CD14-positive monocyte (primary cell): ENCODE data around the gene VPS33B. TPM values are rescaled to one million over a fixed set of nuclear protein-coding genes. Genes with fewer than 3 reads are reported as not detected.

Experiments used
- DNase-seq, 3 donors: peaks; one replicate each; pipeline ENCODE4 v3.0.0-alpha.2; 2011 to 2022
- H2AFZ ChIP-seq: 2 replicates; pipeline ENCODE4 v1.6.0; 2012; ENCODE audit warnings: mild to moderate bottlenecking, low read depth, low read length, inconsistent platforms; ENCODE audit not compliant: insufficient read depth, poor library complexity, severe bottlenecking
- H3K27ac ChIP-seq, 2 donors: 1 replicate in 1 of 2; 2 replicates in 1 of 2; pipeline ENCODE4 v1.5.1; 2012 to 2013; ENCODE audit warnings: low read length in 2 of 2, control low read depth in 1 of 2, inconsistent platforms in 1 of 2, low read depth in 1 of 2, mild to moderate bottlenecking in 1 of 2
- H3K27me3 ChIP-seq, 2 donors: one replicate each; pipeline versions ENCODE4 v1.6.0 to v1.6.1; 2011 to 2013; ENCODE audit warnings: low read length in 2 of 2; ENCODE audit not compliant: control insufficient read depth in 2 of 2, insufficient read depth in 2 of 2
- H3K36me3 ChIP-seq, 2 donors: replicated peaks in 1 of 2; 1 replicate in 1 of 2; 2 replicates in 1 of 2; pipeline versions ENCODE4 v1.5.1 to v1.6.1; 2012 to 2013; ENCODE audit warnings: low read length in 2 of 2, control low read depth in 1 of 2, inconsistent platforms in 1 of 2, mild to moderate bottlenecking in 1 of 2; ENCODE audit not compliant: insufficient read depth in 2 of 2, control insufficient read depth in 1 of 2
- H3K4me1 ChIP-seq, 2 donors: 1 replicate in 1 of 2; 2 replicates in 1 of 2; pipeline versions ENCODE4 v1.5.1 to v1.6.1; 2012 to 2013; ENCODE audit warnings: low read length in 2 of 2, control low read depth in 1 of 2, inconsistent platforms in 1 of 2, mild to moderate bottlenecking in 1 of 2, moderate library complexity in 1 of 2; ENCODE audit not compliant: insufficient read depth in 2 of 2, control insufficient read depth in 1 of 2
- H3K4me2 ChIP-seq: replicated peaks from 2 replicates; pipeline ENCODE3; 2012; ENCODE audit warnings: low read length, moderate library complexity, mild to moderate bottlenecking; ENCODE audit not compliant: poor library complexity, severe bottlenecking; ENCODE audit errors: extremely low read depth
- H3K4me3 ChIP-seq, 3 experiments: fragments of 200-600 bp in 1 of 3; sonication (generic) in 1 of 3; replicated peaks in 1 of 3; 1 replicate in 2 of 3; 2 replicates in 1 of 3; pipeline ENCODE4 v1.5.1; 2011 to 2013; ENCODE audit warnings: low read length in 3 of 3, mild to moderate bottlenecking in 3 of 3, control low read depth in 2 of 3, low read depth in 2 of 3, inconsistent platforms in 1 of 3, moderate library complexity in 1 of 3
- H3K79me2 ChIP-seq: 2 replicates; pipeline ENCODE4 v1.6.0; 2012; ENCODE audit warnings: mild to moderate bottlenecking, control low read depth, inconsistent platforms, low read length, moderate library complexity; ENCODE audit not compliant: insufficient read depth
- H3K9ac ChIP-seq: 2 replicates; pipeline ENCODE4 v1.6.0; 2017; ENCODE audit warnings: low read length, mild to moderate bottlenecking; ENCODE audit not compliant: insufficient read depth, poor library complexity, severe bottlenecking
- H3K9me3 ChIP-seq, 2 donors: replicated peaks in 1 of 2; 1 replicate in 1 of 2; 2 replicates in 1 of 2; pipeline versions ENCODE4 v1.5.1 to v1.6.1; 2012 to 2013; ENCODE audit warnings: low read length in 2 of 2, control low read depth in 1 of 2; ENCODE audit not compliant: control insufficient read depth in 1 of 2, insufficient read depth in 1 of 2
- H4K20me1 ChIP-seq: 2 replicates; pipeline ENCODE4 v1.6.0; 2012; ENCODE audit warnings: mild to moderate bottlenecking, low read length, control low read depth, moderate library complexity; ENCODE audit not compliant: insufficient read depth
- H3K27ac Mint-ChIP-seq, 7 donors: one replicate each; pipeline ENCODE4 v1.8.0; 2020; ENCODE audit warnings: mild to moderate bottlenecking in 7 of 7, mixed read lengths in 7 of 7, moderate library complexity in 6 of 7, inconsistent platforms in 2 of 7
- H3K27me3 Mint-ChIP-seq, 3 donors: one replicate each; pipeline ENCODE4 v1.8.0; 2021 to 2022; ENCODE audit warnings: low read depth in 3 of 3, mild to moderate bottlenecking in 3 of 3, mixed read lengths in 3 of 3, moderate library complexity in 3 of 3, inconsistent platforms in 1 of 3
- H3K36me3 Mint-ChIP-seq, 2 donors: one replicate each; pipeline ENCODE4 v1.8.0; 2020; ENCODE audit warnings: mixed read lengths in 2 of 2, inconsistent platforms in 1 of 2, mild to moderate bottlenecking in 1 of 2
- H3K4me1 Mint-ChIP-seq: one replicate; pipeline ENCODE4 v1.8.0; 2020; ENCODE audit warnings: mild to moderate bottlenecking, mixed read lengths
- H3K4me3 Mint-ChIP-seq, 2 donors: one replicate each; pipeline ENCODE4 v1.8.0; 2020; ENCODE audit warnings: mild to moderate bottlenecking in 2 of 2, mixed read lengths in 2 of 2, moderate library complexity in 1 of 2
- H3K9me3 Mint-ChIP-seq, 7 donors: one replicate each; pipeline ENCODE4 v1.8.0; 2020 to 2022; ENCODE audit warnings: mixed read lengths in 7 of 7, mild to moderate bottlenecking in 6 of 7, moderate library complexity in 6 of 7, inconsistent platforms in 2 of 7
- WGBS: methylation state at CpG from one replicate; pipeline ENCODE4 v1.1.5; 2013; ENCODE audit warnings: missing lambda C conversion rate; ENCODE audit not compliant: insufficient coverage; 5-methylcytosine and 5-hydroxymethylcytosine counted together
- intact Hi-C, 2 donors: fragments of 100-400 bp; cut with micrococcal nuclease; formaldehyde crosslinking; loops; one replicate each; pipeline versions ENCODE4 v1.15.0 to v1.15.1; 2023
- polyA plus RNA-seq, 3 donors: library from polyadenylated mRNA; depleted of rRNA in 1 of 3; unstranded in 2 of 3; stranded (reverse) in 1 of 3; fragments of 300-500 nt in 2 of 3; fragments of >200 nt in 1 of 3; fragmentation: Illumina TruSeq in 2 of 3; gene quantifications; 1 replicate in 2 of 3; 2 replicates in 1 of 3; pipeline ENCODE4 v1.2.3, GENCODE V29; 2012 to 2021
- TF ChIP-seq, protein P1 (sequence below): fragments of 200-600 bp; IDR thresholded peaks from one replicate; pipeline ENCODE4 v1.8.0; 2022; ENCODE audit warnings: antibody characterized with exemption, mild to moderate bottlenecking

VPS33B gene
- polyA plus RNA-seq, 3 donors: 4.0 to 16.9 (median 4.8) TPM

DNA sequence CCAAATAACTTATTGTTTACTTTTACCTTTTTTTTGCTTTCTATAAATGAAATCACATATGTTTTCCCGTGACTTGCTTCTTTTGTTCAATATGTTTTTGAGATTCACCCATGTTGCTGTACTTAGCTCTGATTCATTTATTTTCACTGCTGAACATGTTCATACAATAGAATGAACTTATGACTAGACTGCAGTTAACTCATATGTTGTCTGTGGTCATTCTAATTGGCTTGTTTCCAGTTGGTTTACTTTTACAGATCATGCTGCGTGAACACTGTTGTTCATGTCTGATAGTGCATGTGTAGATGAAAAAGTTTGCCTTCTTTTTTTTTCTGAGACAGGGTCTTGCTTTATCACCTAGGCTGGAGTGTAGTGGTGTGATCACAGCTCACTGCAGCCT is 46.0 kb upstream of the VPS33B start:
- no peak for DNase-seq
- Histone ChIP-seq H3K27me3 (peaks cover 2 to 3% of the 10 kb centered on the region in 2 donors), H4K20me1 (no peaks in the 10 kb centered on the region), H3K4me3 (no peak overlapping the region), H3K9ac (no peak overlapping the region), H3K4me2 (no peak overlapping the region), H2AFZ (no peak overlapping the region), H3K4me1 (no peaks in the 10 kb centered on the region), H3K9me3 (peaks cover 9% of the 10 kb centered on the region in 2 donors), H3K36me3 (no peaks in the 10 kb centered on the region), H3K79me2 (no peaks in the 10 kb centered on the region), H3K27ac (no peak overlapping the region)
- Mint-ChIP-seq H3K36me3 (no peaks in the 10 kb centered on the region), H3K9me3 (peaks cover 5 to 12% (median 8%) of the 10 kb centered on the region in 7 donors), H3K27me3 (peaks cover 9 to 19% (median 12%) of the 10 kb centered on the region in 3 donors), H3K4me3 (no peak overlapping the region), H3K4me1 (peaks cover 5% of the 10 kb centered on the region), H3K27ac (no peak overlapping the region)
- intact Hi-C loops: no loop called here
- TF ChIP-seq, protein P1, sequence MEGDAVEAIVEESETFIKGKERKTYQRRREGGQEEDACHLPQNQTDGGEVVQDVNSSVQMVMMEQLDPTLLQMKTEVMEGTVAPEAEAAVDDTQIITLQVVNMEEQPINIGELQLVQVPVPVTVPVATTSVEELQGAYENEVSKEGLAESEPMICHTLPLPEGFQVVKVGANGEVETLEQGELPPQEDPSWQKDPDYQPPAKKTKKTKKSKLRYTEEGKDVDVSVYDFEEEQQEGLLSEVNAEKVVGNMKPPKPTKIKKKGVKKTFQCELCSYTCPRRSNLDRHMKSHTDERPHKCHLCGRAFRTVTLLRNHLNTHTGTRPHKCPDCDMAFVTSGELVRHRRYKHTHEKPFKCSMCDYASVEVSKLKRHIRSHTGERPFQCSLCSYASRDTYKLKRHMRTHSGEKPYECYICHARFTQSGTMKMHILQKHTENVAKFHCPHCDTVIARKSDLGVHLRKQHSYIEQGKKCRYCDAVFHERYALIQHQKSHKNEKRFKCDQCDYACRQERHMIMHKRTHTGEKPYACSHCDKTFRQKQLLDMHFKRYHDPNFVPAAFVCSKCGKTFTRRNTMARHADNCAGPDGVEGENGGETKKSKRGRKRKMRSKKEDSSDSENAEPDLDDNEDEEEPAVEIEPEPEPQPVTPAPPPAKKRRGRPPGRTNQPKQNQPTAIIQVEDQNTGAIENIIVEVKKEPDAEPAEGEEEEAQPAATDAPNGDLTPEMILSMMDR: no peak
- 100% methylated on average over 1 of the region's 2 CpGs for WGBS

DNA sequence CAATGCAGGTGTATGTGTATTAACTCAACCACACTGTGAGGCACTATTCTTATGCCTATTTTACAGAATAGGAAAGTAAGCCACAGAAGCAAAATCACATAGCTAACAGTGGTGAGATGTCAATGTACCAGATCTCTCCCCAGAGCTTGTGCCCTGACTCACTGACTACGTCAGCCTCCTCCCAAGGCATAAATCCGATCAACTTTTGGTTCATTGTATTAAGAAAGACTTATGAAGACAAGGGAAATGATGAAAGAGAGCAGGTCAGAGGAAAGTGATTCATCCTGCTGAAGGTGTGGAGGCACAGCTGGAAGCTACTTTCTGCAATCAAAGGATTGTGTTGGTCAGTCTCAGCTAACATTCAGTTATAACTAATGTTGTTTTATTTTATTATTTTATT is 44.6 kb upstream of the VPS33B start:
- H2AFZ ChIP-seq: no peak overlapping the region
- DNase-seq: no peak
- no peak overlapping the region for H3K9ac ChIP-seq
- H3K36me3 ChIP-seq: no peaks in the 10 kb centered on the region
- Mint-ChIP-seq H3K9me3 (peaks cover 5 to 12% (median 8%) of the 10 kb centered on the region in 7 donors), H3K27me3 (peaks cover 8 to 19% (median 9%) of the 10 kb centered on the region in 3 donors), H3K4me1 (peaks cover 2% of the 10 kb centered on the region), H3K36me3 (no peaks in the 10 kb centered on the region), H3K27ac (no peak overlapping the region), H3K4me3 (no peak overlapping the region)
- H3K4me1 ChIP-seq: no peaks in the 10 kb centered on the region
- intact Hi-C loops: no loop called here
- H3K9me3 ChIP-seq: peaks cover 9% of the 10 kb centered on the region in 2 donors
- no peak overlapping the region for H3K4me3 ChIP-seq
- 71% methylated on average over 1 of the region's 2 CpGs for WGBS
- no peaks in the 10 kb centered on the region for H4K20me1 ChIP-seq
- peaks cover 2 to 3% of the 10 kb centered on the region in 2 donors for H3K27me3 ChIP-seq
- TF ChIP-seq, protein P1: no peak
- H3K4me2 ChIP-seq: no peak overlapping the region
- no peak overlapping the region for H3K27ac ChIP-seq
- no peaks in the 10 kb centered on the region for H3K79me2 ChIP-seq
